ENCODE data around the gene IRF2BP2.

DNA sequence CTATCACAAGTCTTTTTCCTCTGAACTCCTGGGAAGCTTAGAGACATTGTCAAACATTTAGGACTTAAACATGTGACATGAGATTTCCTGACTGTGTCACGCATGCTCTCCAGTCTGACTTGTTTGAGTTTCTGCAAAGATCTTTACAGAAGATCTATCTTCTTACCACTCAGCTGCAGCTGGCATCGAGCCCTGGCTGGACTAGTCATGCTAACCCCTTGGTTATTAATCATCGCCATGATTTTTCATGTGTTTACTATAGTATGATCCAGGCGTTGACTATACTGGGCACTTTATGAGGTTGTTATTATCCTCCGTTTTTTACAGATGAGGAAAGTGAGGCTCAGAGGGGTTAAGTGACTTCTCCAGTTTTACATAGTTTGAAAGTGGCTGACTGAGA, 18.1 kb upstream of the IRF2BP2 start:
- TF ChIP-seq, protein P1, sequence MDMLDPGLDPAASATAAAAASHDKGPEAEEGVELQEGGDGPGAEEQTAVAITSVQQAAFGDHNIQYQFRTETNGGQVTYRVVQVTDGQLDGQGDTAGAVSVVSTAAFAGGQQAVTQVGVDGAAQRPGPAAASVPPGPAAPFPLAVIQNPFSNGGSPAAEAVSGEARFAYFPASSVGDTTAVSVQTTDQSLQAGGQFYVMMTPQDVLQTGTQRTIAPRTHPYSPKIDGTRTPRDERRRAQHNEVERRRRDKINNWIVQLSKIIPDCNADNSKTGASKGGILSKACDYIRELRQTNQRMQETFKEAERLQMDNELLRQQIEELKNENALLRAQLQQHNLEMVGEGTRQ (IDR thresholded peaks at IDR 0.05; ENCODE audit: borderline replicate concordance, low read depth, low read length) = no peak
- no peak for TF ChIP-seq ATF7 (IDR thresholded peaks at IDR 0.05; ENCODE audit: low read depth)
- TF ChIP-seq, protein P2, sequence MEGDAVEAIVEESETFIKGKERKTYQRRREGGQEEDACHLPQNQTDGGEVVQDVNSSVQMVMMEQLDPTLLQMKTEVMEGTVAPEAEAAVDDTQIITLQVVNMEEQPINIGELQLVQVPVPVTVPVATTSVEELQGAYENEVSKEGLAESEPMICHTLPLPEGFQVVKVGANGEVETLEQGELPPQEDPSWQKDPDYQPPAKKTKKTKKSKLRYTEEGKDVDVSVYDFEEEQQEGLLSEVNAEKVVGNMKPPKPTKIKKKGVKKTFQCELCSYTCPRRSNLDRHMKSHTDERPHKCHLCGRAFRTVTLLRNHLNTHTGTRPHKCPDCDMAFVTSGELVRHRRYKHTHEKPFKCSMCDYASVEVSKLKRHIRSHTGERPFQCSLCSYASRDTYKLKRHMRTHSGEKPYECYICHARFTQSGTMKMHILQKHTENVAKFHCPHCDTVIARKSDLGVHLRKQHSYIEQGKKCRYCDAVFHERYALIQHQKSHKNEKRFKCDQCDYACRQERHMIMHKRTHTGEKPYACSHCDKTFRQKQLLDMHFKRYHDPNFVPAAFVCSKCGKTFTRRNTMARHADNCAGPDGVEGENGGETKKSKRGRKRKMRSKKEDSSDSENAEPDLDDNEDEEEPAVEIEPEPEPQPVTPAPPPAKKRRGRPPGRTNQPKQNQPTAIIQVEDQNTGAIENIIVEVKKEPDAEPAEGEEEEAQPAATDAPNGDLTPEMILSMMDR (IDR thresholded peaks at IDR 0.05 in 2 of 3, conservative IDR thresholded peaks at IDR 0.05 in 1 of 3; ENCODE audit: control insufficient read depth in 2 of 3, extremely low read depth in 1 of 3, insufficient read depth in 1 of 3, low read depth in 3 of 3, low read length in 3 of 3) = no peak
- no peak for TF ChIP-seq MTA2 (IDR thresholded peaks at IDR 0.05; ENCODE audit: low read depth)
- TF ChIP-seq, protein P3, sequence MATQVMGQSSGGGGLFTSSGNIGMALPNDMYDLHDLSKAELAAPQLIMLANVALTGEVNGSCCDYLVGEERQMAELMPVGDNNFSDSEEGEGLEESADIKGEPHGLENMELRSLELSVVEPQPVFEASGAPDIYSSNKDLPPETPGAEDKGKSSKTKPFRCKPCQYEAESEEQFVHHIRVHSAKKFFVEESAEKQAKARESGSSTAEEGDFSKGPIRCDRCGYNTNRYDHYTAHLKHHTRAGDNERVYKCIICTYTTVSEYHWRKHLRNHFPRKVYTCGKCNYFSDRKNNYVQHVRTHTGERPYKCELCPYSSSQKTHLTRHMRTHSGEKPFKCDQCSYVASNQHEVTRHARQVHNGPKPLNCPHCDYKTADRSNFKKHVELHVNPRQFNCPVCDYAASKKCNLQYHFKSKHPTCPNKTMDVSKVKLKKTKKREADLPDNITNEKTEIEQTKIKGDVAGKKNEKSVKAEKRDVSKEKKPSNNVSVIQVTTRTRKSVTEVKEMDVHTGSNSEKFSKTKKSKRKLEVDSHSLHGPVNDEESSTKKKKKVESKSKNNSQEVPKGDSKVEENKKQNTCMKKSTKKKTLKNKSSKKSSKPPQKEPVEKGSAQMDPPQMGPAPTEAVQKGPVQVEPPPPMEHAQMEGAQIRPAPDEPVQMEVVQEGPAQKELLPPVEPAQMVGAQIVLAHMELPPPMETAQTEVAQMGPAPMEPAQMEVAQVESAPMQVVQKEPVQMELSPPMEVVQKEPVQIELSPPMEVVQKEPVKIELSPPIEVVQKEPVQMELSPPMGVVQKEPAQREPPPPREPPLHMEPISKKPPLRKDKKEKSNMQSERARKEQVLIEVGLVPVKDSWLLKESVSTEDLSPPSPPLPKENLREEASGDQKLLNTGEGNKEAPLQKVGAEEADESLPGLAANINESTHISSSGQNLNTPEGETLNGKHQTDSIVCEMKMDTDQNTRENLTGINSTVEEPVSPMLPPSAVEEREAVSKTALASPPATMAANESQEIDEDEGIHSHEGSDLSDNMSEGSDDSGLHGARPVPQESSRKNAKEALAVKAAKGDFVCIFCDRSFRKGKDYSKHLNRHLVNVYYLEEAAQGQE (IDR thresholded peaks at IDR 0.05; ENCODE audit: low read depth, low read length) = no peak
